ENCODE measurements around the gene PFDN6. TPM values are rescaled to one million over a fixed set of nuclear protein-coding genes. Genes with fewer than 3 reads are reported as not detected.

PFDN6 gene
- total RNA-seq, 4 donors from 2014 or later = 40.6 to 55.5 (median 50.6) TPM

GRCh38 chr6:33305052-33305451, 15.7 kb downstream of the PFDN6 start:
- TF ChIP-seq, protein P1, sequence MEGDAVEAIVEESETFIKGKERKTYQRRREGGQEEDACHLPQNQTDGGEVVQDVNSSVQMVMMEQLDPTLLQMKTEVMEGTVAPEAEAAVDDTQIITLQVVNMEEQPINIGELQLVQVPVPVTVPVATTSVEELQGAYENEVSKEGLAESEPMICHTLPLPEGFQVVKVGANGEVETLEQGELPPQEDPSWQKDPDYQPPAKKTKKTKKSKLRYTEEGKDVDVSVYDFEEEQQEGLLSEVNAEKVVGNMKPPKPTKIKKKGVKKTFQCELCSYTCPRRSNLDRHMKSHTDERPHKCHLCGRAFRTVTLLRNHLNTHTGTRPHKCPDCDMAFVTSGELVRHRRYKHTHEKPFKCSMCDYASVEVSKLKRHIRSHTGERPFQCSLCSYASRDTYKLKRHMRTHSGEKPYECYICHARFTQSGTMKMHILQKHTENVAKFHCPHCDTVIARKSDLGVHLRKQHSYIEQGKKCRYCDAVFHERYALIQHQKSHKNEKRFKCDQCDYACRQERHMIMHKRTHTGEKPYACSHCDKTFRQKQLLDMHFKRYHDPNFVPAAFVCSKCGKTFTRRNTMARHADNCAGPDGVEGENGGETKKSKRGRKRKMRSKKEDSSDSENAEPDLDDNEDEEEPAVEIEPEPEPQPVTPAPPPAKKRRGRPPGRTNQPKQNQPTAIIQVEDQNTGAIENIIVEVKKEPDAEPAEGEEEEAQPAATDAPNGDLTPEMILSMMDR (IDR thresholded peaks at IDR 0.05) = no peak
- TF ChIP-seq POLR2A (IDR thresholded peaks at IDR 0.05) = no peak
- TF ChIP-seq POLR2AphosphoS5 (IDR thresholded peaks at IDR 0.05) = no peak
- no peak for TF ChIP-seq EP300 (IDR thresholded peaks at IDR 0.05)
- peak overlapping the region in 2 of 4 donors; percentile 3 to 11 for H3K27ac ChIP-seq
- peaks cover 0 to 73% of the 10 kb centered on the region in 2 donors for H3K36me3 ChIP-seq
- WGBS, 2 donors (ENCODE audit: low coverage in 1 of 2) = 80% methylated on average over 2 of the region's 8 CpGs; no CpG with 5 or more reads in 1 of the 2 donors
- no peaks in the 10 kb centered on the region for H3K27me3 ChIP-seq
- ATAC-seq = no peak
- no peaks in the 10 kb centered on the region for H3K9me3 ChIP-seq
- no peak overlapping the region for H3K4me3 ChIP-seq
- H3K4me1 ChIP-seq = peaks cover 0 to 46% (median 4%) of the 10 kb centered on the region in 3 donors

DNA sequence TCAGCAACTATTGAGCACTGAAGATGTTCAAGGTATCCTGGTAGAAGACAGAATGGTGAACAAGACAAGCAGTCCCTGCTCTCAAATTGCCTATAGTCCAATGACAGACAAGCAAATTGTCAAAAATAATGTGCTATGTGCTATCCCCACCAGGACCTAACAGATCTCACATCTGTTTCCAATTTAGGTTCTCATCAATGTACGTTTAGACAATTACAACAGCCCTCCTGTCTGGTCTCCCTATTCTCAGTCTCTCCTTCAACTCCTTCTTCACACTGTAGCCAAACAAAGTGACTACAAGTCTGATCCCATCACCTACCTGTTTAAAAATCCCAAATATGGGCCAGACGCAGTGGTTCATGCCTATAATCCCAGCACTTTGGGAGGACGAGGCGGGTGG, 17.0 kb downstream of the PFDN6 start:
- 57 to 83% methylated on average over 2 to 4 of the region's 4 CpGs for WGBS, 2 donors (ENCODE audit: low coverage in 1 of 2)
- TF ChIP-seq POLR2AphosphoS5 (IDR thresholded peaks at IDR 0.05) = no peak
- TF ChIP-seq, protein P1 (IDR thresholded peaks at IDR 0.05) = no peak
- TF ChIP-seq EP300 (IDR thresholded peaks at IDR 0.05) = no peak
- no peak for TF ChIP-seq POLR2A (IDR thresholded peaks at IDR 0.05)
- ATAC-seq = no peak
- Histone ChIP-seq H3K27me3 (no peaks in the 10 kb centered on the region), H3K4me3 (no peak overlapping the region), H3K27ac (no peak overlapping the region), H3K36me3 (peaks cover 0 to 83% of the 10 kb centered on the region in 2 donors), H3K9me3 (no peaks in the 10 kb centered on the region), H3K4me1 (peaks cover 0 to 43% (median 0%) of the 10 kb centered on the region in 3 donors)

DNA sequence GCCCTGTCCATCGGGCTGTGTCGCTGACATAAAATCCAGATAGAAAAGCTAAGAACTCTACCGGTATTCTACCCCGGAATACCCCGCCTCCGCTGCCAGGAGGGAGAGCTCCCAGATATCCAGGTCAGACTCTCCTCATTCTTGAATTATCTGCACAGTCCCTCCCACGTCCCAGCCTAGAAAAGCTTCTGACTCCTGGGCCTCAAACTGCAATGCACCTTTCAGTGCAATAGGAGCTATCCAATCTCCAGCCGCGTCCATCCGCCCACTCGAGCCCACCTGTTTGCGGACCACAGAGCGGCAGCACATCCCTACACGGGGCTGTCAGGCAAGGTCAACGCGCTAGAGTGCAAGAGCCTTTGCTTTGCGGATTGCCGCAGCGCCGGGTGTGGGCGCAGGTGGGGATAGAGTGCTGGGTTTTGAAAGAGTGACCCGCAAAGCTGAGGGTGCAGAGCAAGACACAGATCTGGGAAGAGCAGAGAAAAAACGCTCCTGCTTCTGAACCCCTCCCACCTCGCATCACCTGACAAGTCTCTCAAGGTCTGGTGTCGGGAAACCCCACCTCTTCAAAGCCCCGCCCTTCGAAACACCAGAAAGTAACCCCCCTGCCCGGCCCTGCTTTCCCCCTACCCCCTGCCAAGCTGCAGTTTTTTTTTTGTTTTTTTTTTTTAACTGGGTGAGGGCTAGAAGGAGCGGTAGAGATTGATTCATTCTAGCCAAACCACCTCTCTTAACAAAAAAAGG, 23.1 kb downstream of the PFDN6 start:
- Histone ChIP-seq H3K4me3 (peak overlapping the region; percentile 70 to 89), H3K9me3 (no peaks in the 10 kb centered on the region), H3K27me3 (no peaks in the 10 kb centered on the region), H3K4me1 (peaks cover 0 to 69% (median 13%) of the 10 kb centered on the region in 3 donors), H3K27ac (peak overlapping the region; percentile 81 to 98 (median 94)), H3K36me3 (peaks cover 0 to 40% of the 10 kb centered on the region in 2 donors)
- no peak for TF ChIP-seq POLR2A (IDR thresholded peaks at IDR 0.05)
- TF ChIP-seq, protein P1 (IDR thresholded peaks at IDR 0.05) = no peak
- no peak for TF ChIP-seq EP300 (IDR thresholded peaks at IDR 0.05)
- no peak for TF ChIP-seq POLR2AphosphoS5 (IDR thresholded peaks at IDR 0.05)
- ATAC-seq = peak; percentile 15
- WGBS, 2 donors (ENCODE audit: low coverage in 1 of 2) = 1 to 3% methylated on average over 5 to 16 of the region's 29 CpGs

- ATAC-seq = no peak
- TF ChIP-seq EP300 (IDR thresholded peaks at IDR 0.05) (no peak), POLR2A (IDR thresholded peaks at IDR 0.05) (no peak), POLR2AphosphoS5 (IDR thresholded peaks at IDR 0.05) (no peak)
- TF ChIP-seq, protein P1 (IDR thresholded peaks at IDR 0.05) = no peak
- Histone ChIP-seq H3K9me3 (no peaks in the 10 kb centered on the region), H3K4me3 (peak overlapping the region; percentile 70 to 89), H3K36me3 (peaks cover 0 to 36% of the 10 kb centered on the region in 2 donors), H3K27ac (peak overlapping the region; percentile 81 to 98 (median 94)), H3K27me3 (no peaks in the 10 kb centered on the region), H3K4me1 (peaks cover 0 to 69% (median 13%) of the 10 kb centered on the region in 3 donors)
- 0% methylated on average over 1 to 14 of the region's 33 CpGs for WGBS, 2 donors (ENCODE audit: low coverage in 1 of 2)
These were observed 23.8 kb downstream of the PFDN6 start for GRCh38 chr6:33313105-33313708.
